ENCODE measurements around the gene POLR1E.
A peak's percentile ranks its signal among the peaks of the same experiment; 100 is the strongest.

Gene POLR1E

GRCh38 chr9:37480759-37481158 is 5.0 kb upstream of the POLR1E start:
- no peak for TF ChIP-seq CTCF (IDR thresholded peaks at IDR 0.05; ENCODE audit: low read depth, low read length)
- no peak for DNase-seq (ENCODE audit: extremely low read depth, low read depth)

GRCh38 chr9:37486256-37486615 is 488 bp downstream of the POLR1E start:
- TF ChIP-seq CTCF (IDR thresholded peaks at IDR 0.05; ENCODE audit: low read depth, low read length) = no peak
- DNase-seq (ENCODE audit: extremely low read depth, low read depth) = no peak

- TF ChIP-seq CTCF (IDR thresholded peaks at IDR 0.05; ENCODE audit: low read depth, low read length) = no peak
- peak; percentile 85 for DNase-seq (ENCODE audit: extremely low read depth, low read depth)
Observed at GRCh38 chr9:37486616-37487548, 1.1 kb downstream of the POLR1E start.

GRCh38 chr9:37491939-37492338 is 6.2 kb downstream of the POLR1E start:
- no peak for TF ChIP-seq CTCF (IDR thresholded peaks at IDR 0.05; ENCODE audit: low read depth, low read length)

GRCh38 chr9:37495571-37495970 is 9.8 kb downstream of the POLR1E start:
- DNase-seq (ENCODE audit: extremely low read depth, low read depth) = no peak
- no peak for TF ChIP-seq CTCF (IDR thresholded peaks at IDR 0.05; ENCODE audit: low read depth, low read length)

More at GRCh38 chr9:37491939-37492338, 6.2 kb downstream of the POLR1E start:
- DNase-seq (ENCODE audit: extremely low read depth, low read depth) = no peak

GRCh38 chr9:37496020-37496419 is 10.3 kb downstream of the POLR1E start:
- no peak for TF ChIP-seq CTCF (IDR thresholded peaks at IDR 0.05; ENCODE audit: low read depth, low read length)
- DNase-seq (ENCODE audit: extremely low read depth, low read depth) = no peak

- no peak for DNase-seq (ENCODE audit: extremely low read depth, low read depth)
- no peak for TF ChIP-seq CTCF (IDR thresholded peaks at IDR 0.05; ENCODE audit: low read depth, low read length)
Observed at GRCh38 chr9:37497320-37497719, 11.6 kb downstream of the POLR1E start.

All from AG09319 (cell line).